H1 (cell line): ENCODE data around the gene PAX5. TPM values are rescaled to one million over a fixed set of nuclear protein-coding genes. Genes with fewer than 3 reads are reported as not detected.

Experiments
- CTCF ChIA-PET: fragments of 300-600 bp; sonication (Branson Sonifier 250); formaldehyde crosslinking; loops from one replicate; lab custom pipeline; 2021; ENCODE audit not compliant: partially characterized antibody; lab: Charles Lee
- POLR2A ChIA-PET: fragments of 300-600 bp; sonication (Branson Sonifier 250); formaldehyde crosslinking; loops from one replicate; lab custom pipeline; 2021; ENCODE audit warnings: inconsistent platforms; ENCODE audit not compliant: partially characterized antibody; lab: Charles Lee
- DNase-seq, 2 experiments: peaks; one replicate each; pipeline versions ENCODE4 v3.0.0 to v3.0.0-alpha.2; 2010 to 2022; ENCODE audit warnings: low spot score in 2 of 2, low read depth in 1 of 2, mixed read lengths in 1 of 2
- FAIRE-seq: peaks from 2 replicates; lab custom pipeline; 2011; peaks lifted over from hg19 to GRCh38; lab: Jason Lieb, UNC
- H2AFZ ChIP-seq: 2 replicates; pipeline ENCODE4 v1.8.1; 2012; ENCODE audit warnings: low read length, inconsistent platforms
- H2AK5ac ChIP-seq: 2 replicates; pipeline ENCODE4 v1.6.1; 2013; ENCODE audit warnings: low read depth, low read length
- H2BK120ac ChIP-seq: replicated peaks from 2 replicates; pipeline ENCODE3; 2013; ENCODE audit warnings: low read depth, low read length, inconsistent platforms
- H2BK12ac ChIP-seq: 2 replicates; pipeline ENCODE4 v1.6.1; 2013; ENCODE audit warnings: low read depth, low read length
- H2BK15ac ChIP-seq: 2 replicates; pipeline ENCODE4 v1.6.1; 2013; ENCODE audit warnings: low read length
- H2BK20ac ChIP-seq: 2 replicates; pipeline ENCODE4 v1.6.1; 2013; ENCODE audit warnings: low read length
- H2BK5ac ChIP-seq: 2 replicates; pipeline ENCODE4 v1.6.1; 2013; ENCODE audit warnings: low read depth, low read length
- H3K14ac ChIP-seq: 2 replicates; pipeline ENCODE4 v1.6.1; 2013; ENCODE audit warnings: inconsistent platforms; ENCODE audit not compliant: insufficient read length
- H3K18ac ChIP-seq: 2 replicates; pipeline ENCODE4 v1.6.1; 2013; ENCODE audit warnings: low read length; ENCODE audit errors: extremely low read depth
- H3K23ac ChIP-seq: 2 replicates; pipeline ENCODE4 v1.6.1; 2013; ENCODE audit warnings: inconsistent platforms; ENCODE audit not compliant: insufficient read length
- H3K23me2 ChIP-seq: 2 replicates; pipeline ENCODE4 v1.6.1; 2013; ENCODE audit warnings: low read depth, low read length
- H3K27ac ChIP-seq: 2 replicates; pipeline ENCODE4 v1.6.1; 2011; ENCODE audit warnings: low read depth, low read length, inconsistent platforms
- H3K27me3 ChIP-seq, 4 experiments: replicated peaks in 1 of 4; 1 replicate in 1 of 4; 2 replicates in 3 of 4; pipeline versions ENCODE4 v1.6.1 to v1.8.1; 2011 to 2013; ENCODE audit warnings: low read length in 3 of 4, mild to moderate bottlenecking in 3 of 4, inconsistent platforms in 2 of 4, mixed read lengths in 2 of 4, moderate library complexity in 1 of 4; ENCODE audit not compliant: control insufficient read depth in 3 of 4, insufficient read depth in 3 of 4; ENCODE audit errors: extremely low read depth in 1 of 4
- H3K36me3 ChIP-seq, 4 experiments: 2 replicates each; pipeline versions ENCODE4 v1.6.1 to v1.8.1; 2011 to 2013; ENCODE audit warnings: mild to moderate bottlenecking in 4 of 4, low read length in 3 of 4, moderate library complexity in 2 of 4, control low read depth in 1 of 4, inconsistent platforms in 1 of 4; ENCODE audit not compliant: insufficient read depth in 4 of 4, control insufficient read depth in 2 of 4
- H3K4ac ChIP-seq: replicated peaks from 2 replicates; pipeline ENCODE3; 2013; ENCODE audit warnings: low read length, low read depth, mixed read lengths, inconsistent platforms; ENCODE audit not compliant: insufficient read length
- H3K4me1 ChIP-seq, 4 experiments: replicated peaks in 1 of 4; 1 replicate in 1 of 4; 2 replicates in 3 of 4; pipeline versions ENCODE4 v1.6.1 to v1.8.1; 2011 to 2013; ENCODE audit warnings: low read length in 3 of 4, inconsistent platforms in 2 of 4, mixed read lengths in 1 of 4; ENCODE audit not compliant: insufficient read depth in 4 of 4, control insufficient read depth in 3 of 4
- H3K4me2 ChIP-seq, 2 experiments: 2 replicates each; pipeline versions ENCODE4 v1.6.1 to v1.8.1; 2011 to 2013; ENCODE audit warnings: low read depth in 2 of 2, low read length in 2 of 2, control low read depth in 1 of 2, inconsistent platforms in 1 of 2, mild to moderate bottlenecking in 1 of 2; ENCODE audit not compliant: insufficient read depth in 1 of 2
- H3K4me3 ChIP-seq, 4 experiments: fragments of 200-600, 300-600 bp in 1 of 4; sonication (generic), shearing (Covaris generic), sonication (Bioruptor Twin) in 1 of 4; 2 replicates each; pipeline versions ENCODE4 v1.5.1 to v1.8.1; 2011 to 2016; ENCODE audit warnings: low read length in 4 of 4, low read depth in 3 of 4, control low read depth in 2 of 4, inconsistent platforms in 2 of 4, mild to moderate bottlenecking in 2 of 4, mixed read lengths in 1 of 4, moderate library complexity in 1 of 4; ENCODE audit not compliant: insufficient read depth in 2 of 4; ENCODE audit errors: extremely low read depth in 1 of 4
- H3K56ac ChIP-seq: replicated peaks from 2 replicates; pipeline ENCODE3; 2013; ENCODE audit warnings: low read depth, mild to moderate bottlenecking, mixed read lengths, low read length, inconsistent platforms; ENCODE audit not compliant: insufficient read length
- H3K79me1 ChIP-seq: 2 replicates; pipeline ENCODE4 v1.6.1; 2013; ENCODE audit warnings: low read depth, low read length, control low read depth
- H3K79me2 ChIP-seq, 2 experiments: 2 replicates each; pipeline versions ENCODE4 v1.6.1 to v1.8.1; 2012 to 2013; ENCODE audit warnings: low read length in 2 of 2, mild to moderate bottlenecking in 2 of 2, inconsistent platforms in 1 of 2; ENCODE audit not compliant: insufficient read depth in 2 of 2, control insufficient read depth in 1 of 2
- H3K9ac ChIP-seq, 4 experiments: replicated peaks in 1 of 4; 1 replicate in 1 of 4; 2 replicates in 3 of 4; pipeline versions ENCODE4 v1.6.1 to v1.8.1; 2011 to 2013; ENCODE audit warnings: low read depth in 3 of 4, low read length in 3 of 4, control low read depth in 2 of 4, mild to moderate bottlenecking in 2 of 4, moderate library complexity in 2 of 4, inconsistent platforms in 1 of 4; ENCODE audit errors: extremely low read depth in 1 of 4
- H3K9me3 ChIP-seq, 2 experiments: 2 replicates each; pipeline versions ENCODE4 v1.6.1 to v1.8.1; 2012 to 2013; ENCODE audit warnings: mild to moderate bottlenecking in 2 of 2, moderate library complexity in 2 of 2, control low read depth in 1 of 2, inconsistent platforms in 1 of 2, low read depth in 1 of 2, low read length in 1 of 2, mixed read lengths in 1 of 2; ENCODE audit not compliant: insufficient read depth in 2 of 2
- H4K20me1 ChIP-seq, 2 experiments: replicated peaks in 1 of 2; 2 replicates each; pipeline versions ENCODE3 to v1.8.1; 2011 to 2013; ENCODE audit warnings: inconsistent platforms in 2 of 2, low read length in 2 of 2, mild to moderate bottlenecking in 1 of 2; ENCODE audit not compliant: insufficient read depth in 2 of 2, control insufficient read depth in 1 of 2
- H4K5ac ChIP-seq: 2 replicates; pipeline ENCODE4 v1.6.1; 2013; ENCODE audit warnings: low read length, low read depth, mixed read lengths, inconsistent platforms; ENCODE audit not compliant: insufficient read length
- H4K8ac ChIP-seq: 2 replicates; pipeline ENCODE4 v1.8.0; 2013; ENCODE audit warnings: mild to moderate bottlenecking, moderate library complexity, low read length, inconsistent platforms; ENCODE audit not compliant: insufficient read depth; ENCODE audit errors: extremely low read depth
- H4K91ac ChIP-seq: replicated peaks from 2 replicates; pipeline ENCODE3; 2013; ENCODE audit warnings: low read length, mixed read lengths, inconsistent platforms; ENCODE audit not compliant: insufficient read length
- TBP ChIP-seq: IDR thresholded peaks from 2 replicates; pipeline ENCODE4 v1.6.1; 2011; ENCODE audit warnings: low read depth, low read length, improper control_type of control experiment
- WGBS, 2 experiments: shearing (Covaris generic) in 1 of 2; methylation state at CpG; one replicate each; pipeline versions ENCODE4 v1.1.6 to v1.1.7; 2013 to 2015; ENCODE audit warnings: low lambda C conversion rate in 2 of 2, mixed read lengths in 2 of 2, inconsistent platforms in 1 of 2, low coverage in 1 of 2, missing lambda C conversion rate in 1 of 2; ENCODE audit not compliant: insufficient replicate concordance in 2 of 2, insufficient coverage in 1 of 2, insufficient read length in 1 of 2; ENCODE audit errors: extremely low coverage in 1 of 2, missing lambda C conversion rate in 1 of 2; 5-methylcytosine and 5-hydroxymethylcytosine counted together
- polyA plus RNA-seq, 7 experiments: library from polyadenylated mRNA; depleted of rRNA in 3 of 7; stranded (reverse) in 5 of 7; unstranded in 2 of 7; fragments of >200 nt in 5 of 7; fragments of 200-250 nt in 2 of 7; gene quantifications; 1 replicate in 5 of 7; 2 replicates in 1 of 7; 4 replicates in 1 of 7; pipeline versions ENCODE4 v1.2.1 to v1.2.3, GENCODE V29; 2011 to 2013; ENCODE audit warnings: missing spikeins in 2 of 7, mixed read lengths in 2 of 7
- total RNA-seq: library from RNA; stranded (reverse); fragmentation: NEBNext Ultra II Directional; extraction: Animal tissue kit (Norgen Biotek cat#: 25700); gene quantifications from 2 replicates; pipeline ENCODE4 v1.2.1, GENCODE V29; 2021
- TF ChIP-seq, protein P1 (sequence below): IDR thresholded peaks from 2 replicates; pipeline ENCODE4 v1.6.1; 2012; ENCODE audit warnings: inconsistent platforms

Gene PAX5
- total and polyA plus RNA-seq, 2 of the 8 experiments (the other 6 are each of a cell fraction or from before 2014, with no cell fraction given): 0.29 to 0.43 TPM

DNA sequence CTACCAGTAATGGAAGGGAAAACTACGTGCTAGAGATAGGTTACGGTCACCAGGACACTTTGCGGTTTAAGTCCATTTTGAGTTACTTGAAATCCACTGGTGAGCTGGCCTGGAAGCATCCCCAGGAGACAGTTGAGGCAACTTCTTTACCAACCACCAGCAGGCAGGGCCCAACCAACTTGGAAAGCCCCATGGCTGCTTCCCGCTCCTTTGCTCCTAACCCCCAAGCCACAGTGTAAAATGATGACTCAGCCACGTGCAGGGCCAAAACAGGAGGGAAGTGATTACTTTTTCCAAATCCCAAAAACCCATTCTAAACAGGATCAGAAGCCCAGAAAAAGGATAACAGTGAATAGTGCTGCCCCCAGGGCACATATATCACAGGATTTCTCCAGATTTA lies 87.4 kb downstream of the PAX5 start:
- H4K20me1 ChIP-seq: no peaks in the 10 kb centered on the region
- H4K8ac ChIP-seq: no peak overlapping the region
- H3K14ac ChIP-seq: no peak overlapping the region
- H3K4me2 ChIP-seq: no peak overlapping the region
- 0 out of 2 replicates have a peak overlapping the region, but pooled peaks have one; percentile 12 for H2BK12ac ChIP-seq
- H3K23ac ChIP-seq: no peak overlapping the region
- H2BK20ac ChIP-seq: 0 out of 2 replicates have a peak overlapping the region, but pooled peaks have one; percentile 25
- FAIRE-seq (no peak), DNase-seq (no peak)
- no peak for TF ChIP-seq TBP
- TF ChIP-seq, protein P1, sequence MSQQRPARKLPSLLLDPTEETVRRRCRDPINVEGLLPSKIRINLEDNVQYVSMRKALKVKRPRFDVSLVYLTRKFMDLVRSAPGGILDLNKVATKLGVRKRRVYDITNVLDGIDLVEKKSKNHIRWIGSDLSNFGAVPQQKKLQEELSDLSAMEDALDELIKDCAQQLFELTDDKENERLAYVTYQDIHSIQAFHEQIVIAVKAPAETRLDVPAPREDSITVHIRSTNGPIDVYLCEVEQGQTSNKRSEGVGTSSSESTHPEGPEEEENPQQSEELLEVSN: peak; percentile 58; the same call in 1 of the 2 replicates
- POLR2A ChIA-PET: no interaction called here
- H3K27ac ChIP-seq: no peak overlapping the region
- no peaks in the 10 kb centered on the region for H3K36me3 ChIP-seq
- H3K23me2 ChIP-seq: no peaks in the 10 kb centered on the region
- peak overlapping the region; percentile 48; the same call in 1 of the 2 replicates for H2AFZ ChIP-seq
- H3K79me2 ChIP-seq: no peaks in the 10 kb centered on the region
- no peak overlapping the region for H4K5ac ChIP-seq
- no peak overlapping the region for H2AK5ac ChIP-seq
- H3K9ac ChIP-seq: no peak overlapping the region
- H2BK15ac ChIP-seq: no peak overlapping the region
- H3K4me1 ChIP-seq: peaks cover 0 to 4% (median 1%) of the 10 kb centered on the region in 4 experiments; a peak in 1 of 7 replicates
- no peak overlapping the region for H3K18ac ChIP-seq
- no peak overlapping the region for H3K56ac ChIP-seq
- no peak overlapping the region for H3K4me3 ChIP-seq
- no peak overlapping the region for H2BK5ac ChIP-seq
- no peaks in the 10 kb centered on the region for H3K9me3 ChIP-seq
- no peak overlapping the region for H2BK120ac ChIP-seq
- 90% methylated on average over 5 of the region's 5 CpGs; no CpG with 5 or more reads in 1 of the 2 experiments for WGBS, 2 experiments
- H3K79me1 ChIP-seq: no peaks in the 10 kb centered on the region
- no peak overlapping the region for H3K4ac ChIP-seq
- no peak overlapping the region for H4K91ac ChIP-seq
- no peaks in the 10 kb centered on the region; a peak in 1 of 7 replicates for H3K27me3 ChIP-seq
- CTCF ChIA-PET: interaction anchor here (0.7 to 1.5 kb wide), 4 partner anchors 15 to 43 kb away, joined by 3 to 5 read pairs (median 4); no protein-coding TSS in a partner anchor
